WERI-Rb-1 (cell line): Measurements from ENCODE around the gene MYMK.

Source experiments
- DNase-seq: peaks from one replicate; pipeline ENCODE4 v3.0.0-alpha.2; 2020
- H3K27ac ChIP-seq: fragments of 250-450 bp; sonication (Bioruptor Pico); 2 replicates; pipeline ENCODE4 v1.5.1; 2020; ENCODE audit warnings: mild to moderate bottlenecking, moderate library complexity
- H3K27me3 ChIP-seq: fragments of 250-450 bp; sonication (Bioruptor Pico); 2 replicates; pipeline ENCODE4 v1.5.1; 2021; ENCODE audit warnings: mild to moderate bottlenecking, low read depth, moderate library complexity; ENCODE audit not compliant: insufficient read depth, severe bottlenecking
- H3K36me3 ChIP-seq: fragments of 250-450 bp; sonication (Bioruptor Pico); 2 replicates; pipeline ENCODE4 v1.5.1; 2020; ENCODE audit warnings: mild to moderate bottlenecking, moderate library complexity
- H3K4me3 ChIP-seq: 2 replicates; pipeline ENCODE4 v1.5.1; 2011; ENCODE audit warnings: low read depth, mild to moderate bottlenecking, control low read depth, low read length
- H3K9me3 ChIP-seq: fragments of 250-450 bp; sonication (Bioruptor Pico); 2 replicates; pipeline ENCODE4 v1.5.1; 2021; ENCODE audit warnings: mild to moderate bottlenecking, moderate library complexity; ENCODE audit not compliant: severe bottlenecking
- TF ChIP-seq, protein P1 (sequence below): IDR thresholded peaks from 2 replicates; pipeline ENCODE4 v1.5.1; 2011; ENCODE audit warnings: low read depth, mild to moderate bottlenecking, control low read depth, inconsistent platforms, low read length

The MYMK gene

DNA sequence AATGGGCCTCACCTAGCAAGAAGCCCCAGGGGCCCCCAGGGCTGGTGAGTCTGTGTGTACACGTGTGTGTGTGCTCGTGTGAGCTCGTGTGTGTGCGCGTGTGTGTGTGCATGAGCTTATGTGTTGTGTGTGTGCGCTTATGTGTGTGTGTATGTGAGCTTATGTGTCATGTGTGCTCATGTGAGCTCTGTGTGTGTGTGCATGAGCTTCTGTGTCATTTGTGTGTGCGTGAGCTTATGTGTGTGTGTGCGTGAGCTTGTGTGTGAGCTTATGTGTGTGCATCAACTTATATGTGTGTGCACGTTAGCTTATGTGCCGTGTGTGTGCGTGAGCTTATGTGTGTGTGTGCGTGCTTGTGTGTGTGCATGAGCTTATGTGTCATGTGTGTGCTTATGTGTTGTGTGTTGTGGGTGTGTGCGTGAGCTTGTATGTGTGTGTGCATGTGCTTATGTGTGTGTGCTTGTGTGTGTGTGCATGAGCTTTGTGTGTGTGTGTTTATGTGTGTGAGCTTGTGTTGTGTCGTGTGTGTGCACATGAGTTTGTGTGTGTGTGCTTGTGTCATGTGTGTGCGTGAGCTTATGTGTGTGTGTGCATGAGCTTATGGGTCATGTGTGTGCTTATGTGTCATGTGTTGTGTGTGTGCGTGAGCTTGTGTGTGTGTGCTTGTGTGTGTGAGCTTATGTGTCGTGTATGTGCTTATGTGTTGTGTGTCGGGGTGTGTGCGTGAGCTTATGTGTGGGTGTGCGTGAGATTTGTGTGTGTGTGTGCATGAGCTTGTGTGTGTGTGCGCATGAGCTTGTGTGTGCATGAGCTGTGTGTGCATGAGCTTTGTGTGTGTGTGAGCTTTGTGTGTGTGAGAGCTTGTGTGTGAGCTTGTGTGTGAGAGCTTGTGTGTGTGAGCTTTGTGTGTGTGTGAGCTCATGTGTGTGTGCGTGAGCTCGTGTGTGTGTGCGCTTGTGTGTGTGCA, 29.1 kb downstream of the MYMK start:
- no peaks in the 10 kb centered on the region for H3K27me3 ChIP-seq
- no peaks in the 10 kb centered on the region for H3K36me3 ChIP-seq
- DNase-seq: no peak
- TF ChIP-seq, protein P1, sequence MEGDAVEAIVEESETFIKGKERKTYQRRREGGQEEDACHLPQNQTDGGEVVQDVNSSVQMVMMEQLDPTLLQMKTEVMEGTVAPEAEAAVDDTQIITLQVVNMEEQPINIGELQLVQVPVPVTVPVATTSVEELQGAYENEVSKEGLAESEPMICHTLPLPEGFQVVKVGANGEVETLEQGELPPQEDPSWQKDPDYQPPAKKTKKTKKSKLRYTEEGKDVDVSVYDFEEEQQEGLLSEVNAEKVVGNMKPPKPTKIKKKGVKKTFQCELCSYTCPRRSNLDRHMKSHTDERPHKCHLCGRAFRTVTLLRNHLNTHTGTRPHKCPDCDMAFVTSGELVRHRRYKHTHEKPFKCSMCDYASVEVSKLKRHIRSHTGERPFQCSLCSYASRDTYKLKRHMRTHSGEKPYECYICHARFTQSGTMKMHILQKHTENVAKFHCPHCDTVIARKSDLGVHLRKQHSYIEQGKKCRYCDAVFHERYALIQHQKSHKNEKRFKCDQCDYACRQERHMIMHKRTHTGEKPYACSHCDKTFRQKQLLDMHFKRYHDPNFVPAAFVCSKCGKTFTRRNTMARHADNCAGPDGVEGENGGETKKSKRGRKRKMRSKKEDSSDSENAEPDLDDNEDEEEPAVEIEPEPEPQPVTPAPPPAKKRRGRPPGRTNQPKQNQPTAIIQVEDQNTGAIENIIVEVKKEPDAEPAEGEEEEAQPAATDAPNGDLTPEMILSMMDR: no peak
- no peak overlapping the region for H3K4me3 ChIP-seq
- no peaks in the 10 kb centered on the region for H3K9me3 ChIP-seq
- no peak overlapping the region for H3K27ac ChIP-seq

DNA sequence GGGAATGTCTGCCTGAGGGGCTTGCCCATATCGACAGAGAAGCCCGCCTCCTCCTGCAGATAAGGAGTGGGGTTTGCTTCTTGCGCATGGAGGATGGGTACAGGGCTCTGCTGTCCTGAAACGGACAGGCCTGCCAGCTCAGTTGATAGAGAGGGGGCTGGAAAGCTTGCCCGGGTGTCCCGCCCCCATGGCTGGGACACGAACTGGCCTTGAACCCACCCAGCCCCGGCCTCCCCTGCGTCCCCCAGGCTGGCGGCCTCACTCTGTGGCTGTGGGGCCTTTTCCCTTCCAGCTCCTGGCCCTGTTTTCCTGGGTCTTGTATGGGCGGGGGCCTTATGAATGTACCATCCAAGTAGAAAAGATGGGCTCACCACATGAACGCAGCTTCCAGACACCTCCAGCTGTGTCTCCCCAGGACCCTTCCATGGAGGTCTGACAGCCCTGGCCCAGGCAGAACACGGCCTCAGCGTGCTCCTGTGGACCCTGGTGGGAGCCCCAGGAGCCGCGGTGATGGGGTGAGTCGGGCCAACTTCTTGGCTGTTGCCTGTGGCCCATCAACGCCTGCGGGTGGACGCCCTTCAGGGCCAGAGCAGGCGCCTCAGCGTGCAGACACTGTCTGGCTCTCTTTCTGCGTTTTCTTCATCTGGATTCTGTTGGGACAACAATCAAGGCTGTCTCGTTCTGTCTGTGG, 30.0 kb downstream of the MYMK start:
- Histone ChIP-seq H3K27me3 (no peaks in the 10 kb centered on the region), H3K27ac (no peak overlapping the region), H3K36me3 (no peaks in the 10 kb centered on the region), H3K4me3 (no peak overlapping the region), H3K9me3 (no peaks in the 10 kb centered on the region)
- no peak for DNase-seq
- TF ChIP-seq, protein P1: no peak

DNA sequence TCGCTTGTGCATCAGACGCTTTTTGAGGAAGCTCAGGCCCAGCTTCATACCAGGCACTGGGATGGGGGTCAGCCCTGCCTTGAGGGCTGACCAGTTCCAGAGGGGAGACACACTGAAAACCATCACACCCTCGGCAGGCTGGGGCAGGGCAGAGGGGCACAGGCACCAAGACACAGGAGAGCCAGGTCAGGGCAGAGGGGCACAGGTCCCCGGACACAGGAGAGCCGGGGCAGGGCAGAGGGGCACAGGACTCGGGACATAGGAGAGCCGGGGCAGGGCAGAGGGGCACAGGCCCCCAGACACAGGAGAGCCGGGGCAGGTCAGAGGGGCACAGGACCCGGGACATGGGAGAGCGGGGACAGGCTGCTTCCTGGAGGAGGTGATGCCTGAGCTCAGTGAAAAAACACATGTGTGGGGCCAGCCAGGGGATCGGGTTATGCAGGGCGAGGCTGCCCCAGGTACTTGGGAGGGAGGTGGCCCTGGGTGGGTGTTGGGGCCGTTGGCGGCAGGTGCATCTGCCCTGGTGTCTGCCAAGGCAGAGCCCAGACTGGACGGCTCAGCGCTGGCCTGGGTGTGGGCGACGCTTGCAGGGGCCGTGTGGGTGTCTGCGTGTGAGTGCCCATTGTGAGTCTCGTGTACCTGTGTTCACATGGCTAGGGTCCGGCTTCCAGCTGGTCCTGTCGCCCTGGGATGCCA, 30.8 kb downstream of the MYMK start:
- TF ChIP-seq, protein P1: no peak
- H3K36me3 ChIP-seq: no peaks in the 10 kb centered on the region
- H3K9me3 ChIP-seq: no peaks in the 10 kb centered on the region
- no peak overlapping the region for H3K4me3 ChIP-seq
- H3K27ac ChIP-seq: no peak overlapping the region
- DNase-seq: no peak
- no peaks in the 10 kb centered on the region for H3K27me3 ChIP-seq

DNA sequence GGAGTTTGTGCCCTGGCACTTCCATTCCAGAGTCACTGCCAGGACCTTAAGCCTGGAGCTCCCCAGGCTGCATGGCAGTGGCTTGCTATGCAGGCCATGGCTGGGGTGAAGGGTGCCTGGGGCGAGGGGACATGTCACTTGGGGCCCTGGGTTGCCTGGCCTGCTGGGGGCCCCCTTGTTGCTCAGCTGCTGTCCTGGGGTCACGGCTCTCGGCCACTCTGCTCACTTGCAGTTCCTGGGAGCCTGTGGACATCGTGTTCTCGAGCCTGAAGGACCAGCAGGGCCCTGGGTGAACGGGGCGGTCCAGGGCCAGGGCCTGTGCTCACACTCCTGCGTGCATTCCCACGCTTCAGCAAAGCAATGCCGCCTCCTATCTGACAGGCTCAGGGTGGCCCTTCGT, 31.3 kb downstream of the MYMK start:
- TF ChIP-seq, protein P1: no peak
- DNase-seq: no peak
- no peaks in the 10 kb centered on the region for H3K9me3 ChIP-seq
- H3K36me3 ChIP-seq: no peaks in the 10 kb centered on the region
- H3K27ac ChIP-seq: no peak overlapping the region
- H3K4me3 ChIP-seq: no peak overlapping the region
- H3K27me3 ChIP-seq: no peaks in the 10 kb centered on the region

DNA sequence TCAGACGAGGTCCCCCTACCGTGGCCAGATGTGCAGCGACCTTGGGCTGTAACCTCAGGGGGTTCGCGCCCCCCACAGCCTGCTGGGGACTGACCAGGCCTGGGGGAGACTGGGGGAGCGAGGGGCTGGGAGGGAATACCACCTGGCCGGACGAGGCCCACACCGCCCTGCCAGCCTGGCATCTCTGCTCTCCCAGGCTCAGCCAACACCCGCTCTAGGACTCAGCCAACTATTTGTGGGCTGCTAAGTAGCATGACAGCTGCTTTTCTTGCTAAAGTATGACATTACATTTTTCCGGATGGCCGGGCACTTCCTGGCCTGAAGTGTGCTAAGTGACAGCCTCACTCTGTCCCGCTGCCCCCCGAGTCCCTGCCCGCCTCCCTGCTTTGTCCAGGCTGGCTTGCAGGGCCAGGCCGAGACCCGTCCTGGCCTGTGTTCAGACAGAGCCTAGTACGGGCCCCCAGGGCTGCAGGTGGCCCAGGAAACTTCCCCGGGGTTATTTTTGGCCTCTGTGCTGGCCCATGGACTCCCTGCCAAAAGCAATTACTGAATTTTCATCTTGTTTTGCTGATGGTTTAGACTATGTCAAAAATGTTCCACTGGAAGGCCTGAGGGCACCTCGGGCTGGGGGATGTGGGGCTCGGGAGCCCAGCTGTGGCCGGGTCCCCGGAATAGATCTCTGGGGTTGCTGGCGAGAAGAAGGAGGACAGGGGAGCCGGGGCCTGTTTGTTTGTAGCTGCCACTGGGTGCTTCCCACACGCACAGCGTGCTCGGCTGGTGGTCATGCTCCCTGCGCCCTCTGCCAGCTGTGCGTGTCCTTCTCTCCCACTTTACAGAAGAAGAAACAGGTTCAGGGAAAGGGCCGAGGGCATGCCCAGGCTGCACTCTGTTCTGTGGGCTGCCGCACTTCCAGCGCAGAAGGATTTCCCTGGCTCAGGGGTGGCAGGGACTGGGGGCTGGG, 32.4 kb downstream of the MYMK start:
- no peaks in the 10 kb centered on the region for H3K27me3 ChIP-seq
- DNase-seq: no peak
- H3K27ac ChIP-seq: peak overlapping the region; percentile 10; the same call in 1 of the 2 replicates
- TF ChIP-seq, protein P1: no peak
- no peak overlapping the region for H3K4me3 ChIP-seq
- no peaks in the 10 kb centered on the region for H3K9me3 ChIP-seq
- no peaks in the 10 kb centered on the region for H3K36me3 ChIP-seq
